Measurements from ENCODE around the gene FCHSD1.

Gene FCHSD1

GRCh38 chr5:141650851-141651727, at the start of gene FCHSD1:
Gene FCHSD1 (minus strand): TSS chr5:141651418. CDS start chr5:141651368, 50 bp downstream.
- TF ChIP-seq CTCF (IDR thresholded peaks at IDR 0.05; ENCODE audit: low read depth, low read length): no peak
- H3K4me3 ChIP-seq (replicated peaks in 1 of 2; ENCODE audit: low read depth in 2 of 2, low read length in 2 of 2): peak within 1 kb of the TSS; percentile 75 to 80
- DNase-seq (ENCODE audit: low read depth in 2 of 2): peak; percentile 81 to 84

GRCh38 chr5:141697586-141697985, 46.4 kb upstream of the FCHSD1 start:
- TF ChIP-seq CTCF (IDR thresholded peaks at IDR 0.05; ENCODE audit: low read depth, low read length): no peak
- H3K4me3 ChIP-seq (replicated peaks in 1 of 2; ENCODE audit: low read depth in 2 of 2, low read length in 2 of 2): no peak overlapping the region
- no peak for DNase-seq (ENCODE audit: low read depth in 2 of 2)

DNA sequence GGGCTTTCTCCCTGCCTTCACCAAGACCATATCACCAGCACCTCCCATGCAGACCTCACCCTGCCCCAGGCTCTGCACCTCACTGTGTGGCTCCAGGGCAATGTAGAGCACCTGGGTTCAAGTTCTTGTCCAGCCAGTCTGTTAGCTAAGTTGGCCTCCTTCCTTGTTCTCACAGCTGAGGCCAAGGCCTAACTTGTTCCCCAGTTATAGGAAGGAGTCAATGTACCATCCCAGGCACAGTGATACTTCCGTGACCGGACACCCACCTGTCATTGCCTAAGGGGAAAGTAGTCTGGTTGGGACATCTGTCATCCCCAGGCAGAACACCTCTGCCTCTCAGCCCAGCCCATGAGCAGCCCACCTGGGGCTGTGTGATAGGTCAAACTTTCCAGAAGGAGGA, 45.2 kb upstream of the FCHSD1 start:
- TF ChIP-seq CTCF (IDR thresholded peaks at IDR 0.05; ENCODE audit: low read depth, low read length): no peak
- no peak overlapping the region for H3K4me3 ChIP-seq (replicated peaks in 1 of 2; ENCODE audit: low read depth in 2 of 2, low read length in 2 of 2)
- DNase-seq (ENCODE audit: low read depth in 2 of 2): no peak

DNA sequence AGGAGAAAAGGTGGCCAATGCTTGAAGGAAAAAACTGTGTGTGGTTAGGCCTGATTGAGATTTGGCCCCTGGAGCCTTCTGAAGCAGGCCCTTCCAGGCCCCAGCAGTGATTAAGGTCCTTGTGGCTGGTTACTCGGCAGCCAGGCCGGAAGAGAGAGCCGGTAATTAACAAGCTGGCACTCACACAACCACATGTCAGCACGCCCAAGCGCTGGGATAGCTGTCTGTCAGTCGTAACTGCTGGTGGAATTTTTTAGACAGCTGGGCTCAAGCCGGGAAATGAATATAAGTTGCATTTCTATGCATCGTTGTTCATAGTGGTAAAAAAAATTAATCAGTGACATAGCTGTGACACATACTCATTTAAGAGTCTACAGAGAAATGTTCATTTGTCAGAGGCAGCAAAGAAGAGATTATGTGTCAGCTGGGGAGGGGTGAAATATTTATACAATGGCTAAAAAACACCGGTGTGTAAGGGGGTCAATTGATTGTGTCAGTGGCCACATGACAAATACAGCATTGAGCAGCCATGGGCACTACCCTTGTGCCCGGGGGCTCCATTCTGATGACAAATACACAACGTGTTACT, 44.5 kb upstream of the FCHSD1 start:
- no peak for DNase-seq (ENCODE audit: low read depth in 2 of 2)
- TF ChIP-seq CTCF (IDR thresholded peaks at IDR 0.05; ENCODE audit: low read depth, low read length): no peak
- H3K4me3 ChIP-seq (replicated peaks in 1 of 2; ENCODE audit: low read depth in 2 of 2, low read length in 2 of 2): no peak overlapping the region

DNA sequence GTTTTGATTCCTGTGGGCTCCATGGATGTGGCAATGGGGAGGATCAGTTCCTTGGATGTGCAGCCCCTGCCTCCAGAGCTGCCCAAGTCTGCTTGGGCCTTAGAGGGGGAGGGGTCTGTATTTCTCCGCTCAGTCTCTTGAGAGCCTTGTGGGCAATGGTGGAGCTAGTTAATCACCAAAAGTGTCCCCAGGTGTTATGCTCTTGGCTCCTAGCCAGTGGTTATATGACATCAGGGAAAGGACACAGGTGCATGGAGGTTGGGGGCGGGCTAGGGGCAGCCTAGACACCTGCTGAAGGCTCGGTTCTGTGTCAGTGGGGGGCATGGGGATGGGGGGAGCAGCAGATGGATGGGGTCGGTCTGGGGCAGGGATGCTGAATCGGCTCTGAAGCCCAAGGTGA, 43.3 kb upstream of the FCHSD1 start:
- H3K4me3 ChIP-seq (replicated peaks in 1 of 2; ENCODE audit: low read depth in 2 of 2, low read length in 2 of 2): no peak overlapping the region
- TF ChIP-seq CTCF (IDR thresholded peaks at IDR 0.05; ENCODE audit: low read depth, low read length): no peak
- no peak for DNase-seq (ENCODE audit: low read depth in 2 of 2)

- TF ChIP-seq CTCF (IDR thresholded peaks at IDR 0.05; ENCODE audit: low read depth, low read length): no peak
- no peak overlapping the region for H3K4me3 ChIP-seq (replicated peaks in 1 of 2; ENCODE audit: low read depth in 2 of 2, low read length in 2 of 2)
- peak in 1 of 2 donors; percentile 58 for DNase-seq (ENCODE audit: low read depth in 2 of 2)
Measured at GRCh38 chr5:141692919-141693725, 41.9 kb upstream of the FCHSD1 start.

Data from cardiac fibroblast (primary cell).